A549 (cell line): ENCODE data around the gene C5orf15. TPM values are rescaled to one million over a fixed set of nuclear protein-coding genes. Genes with fewer than 3 reads are reported as not detected.
A peak's percentile ranks its signal among the peaks of the same experiment; 100 is the strongest.

Experiments used
- ATAC-seq, 2 experiments: fragments of 200-7000 bp in 1 of 2; fragments of >200 bp in 1 of 2; cut with Nextera tagmentation in 1 of 2; cut with Tn5 transposase in 1 of 2; 3 replicates each; pipeline versions ENCODE4 v1.8.0 to v1.9.1; 2018 to 2020; ENCODE audit warnings: mild to moderate bottlenecking in 1 of 2, moderate library complexity in 1 of 2
- CTCF ChIA-PET: fragments of 300-600 bp; sonication (Branson Sonifier 250); formaldehyde crosslinking; extraction: SDS; loops from one replicate; lab custom pipeline; 2021; ENCODE audit warnings: antibody characterized with exemption, inconsistent platforms; lab: Yijun Ruan, JAX
- POLR2A ChIA-PET: fragments of 350-600 bp; formaldehyde crosslinking; extraction: SDS; loops from one replicate; lab custom pipeline; 2021; ENCODE audit warnings: antibody characterized with exemption, inconsistent platforms; lab: Yijun Ruan, JAX
- DNase-seq, 2 experiments: peaks; one replicate each; pipeline versions ENCODE4 v3.0.0 to v3.0.0-alpha.2; 2011 to 2016; ENCODE audit warnings: low read depth in 1 of 2, low spot score in 1 of 2
- FAIRE-seq: peaks from 2 replicates; lab custom pipeline; 2011; peaks lifted over from hg19 to GRCh38; lab: Jason Lieb, UNC
- H3K27ac ChIP-seq, 2 experiments: fragments of >200 bp; sonication (Bioruptor Twin); formaldehyde crosslinking; 3 replicates each; pipeline ENCODE4 v1.5.1; 2016 to 2017
- H3K4me1 ChIP-seq: fragments of >200 bp; sonication (Bioruptor Twin); formaldehyde crosslinking; 3 replicates; pipeline ENCODE4 v1.6.1; 2016
- H3K4me2 ChIP-seq: fragments of >200 bp; sonication (Bioruptor Twin); formaldehyde crosslinking; 3 replicates; pipeline ENCODE4 v1.6.1; 2016
- H3K4me3 ChIP-seq: fragments of >200 bp; sonication (Bioruptor Twin); formaldehyde crosslinking; 3 replicates; pipeline ENCODE4 v1.5.1; 2016
- H3K9me3 ChIP-seq: fragments of >200 bp; sonication (Bioruptor Twin); formaldehyde crosslinking; 3 replicates; pipeline ENCODE4 v1.6.1; 2016
- MAX ChIP-seq: IDR thresholded peaks from 2 replicates; pipeline ENCODE4 v1.6.1; 2012
- MYC ChIP-seq: IDR thresholded peaks from 2 replicates; pipeline ENCODE4 v1.6.1; 2012; ENCODE audit warnings: mild to moderate bottlenecking, inconsistent platforms, low read length, improper control_type of control experiment, borderline replicate concordance
- PBX3 ChIP-seq: IDR thresholded peaks from 2 replicates; pipeline ENCODE4 v1.6.1; 2012
- PHF8 ChIP-seq: fragments of 200-600 bp; sonication (generic); IDR thresholded peaks from 2 replicates; pipeline ENCODE4 v1.6.1; 2016; ENCODE audit warnings: low read depth, mild to moderate bottlenecking, antibody characterized with exemption, moderate library complexity, borderline replicate concordance
- RCOR1 ChIP-seq: fragments of 150-350 bp; IDR thresholded peaks from 2 replicates; pipeline ENCODE4 v1.6.1; 2014; ENCODE audit warnings: antibody characterized with exemption, low read length, low read depth
- TP53 ChIP-seq: fragments of 250-450 bp; sonication (Bioruptor Pico); IDR thresholded peaks from 2 replicates; pipeline ENCODE4 v1.5.0; 2021; ENCODE audit warnings: mild to moderate bottlenecking, moderate library complexity
- USF2 ChIP-seq: fragments of 450-650 bp; IDR thresholded peaks from 2 replicates; pipeline ENCODE4 v1.6.1; 2014; ENCODE audit warnings: antibody characterized with exemption
- ZSCAN20 ChIP-seq: fragments of 250-450 bp; sonication (Bioruptor Pico); IDR thresholded peaks from 2 replicates; pipeline ENCODE4 v1.8.0; 2022; ENCODE audit warnings: mild to moderate bottlenecking, moderate library complexity
- WGBS: methylation state at CpG from one replicate; pipeline ENCODE4 v1.1.6; 2017; ENCODE audit errors: missing lambda C conversion rate; 5-methylcytosine and 5-hydroxymethylcytosine counted together
- polyA plus RNA-seq, 4 experiments: library from polyadenylated mRNA; depleted of rRNA in 3 of 4; stranded (reverse); fragments of >200 nt; fragmentation: RNase III in 1 of 4; extraction: RNeasy Plus Mini Kit Qiagen cat#74134 plus additional on column Dnase treatment in 1 of 4; gene quantifications; 2 replicates in 3 of 4; 3 replicates in 1 of 4; pipeline ENCODE4 v1.2.3, GENCODE V29; 2011 to 2017
- TF ChIP-seq, protein P1 (sequence below): fragments of 150-350 bp; IDR thresholded peaks from 2 replicates; pipeline ENCODE4 v1.6.1; 2014; ENCODE audit warnings: low read depth, mild to moderate bottlenecking, low read length
- TF ChIP-seq, protein P2 (sequence below): IDR thresholded peaks from 2 replicates; pipeline ENCODE4 v1.6.1; 2012; ENCODE audit warnings: low read depth, borderline replicate concordance
- TF ChIP-seq, protein P3 (sequence below): fragments of >200 bp; sonication (Bioruptor Twin); formaldehyde crosslinking; IDR thresholded peaks from 2 replicates; pipeline ENCODE4 v1.6.1; 2016

Gene C5orf15
- polyA plus RNA-seq, 2 of the 4 experiments (the other 2 are of a cell fraction), result 92.9 to 126 TPM

DNA sequence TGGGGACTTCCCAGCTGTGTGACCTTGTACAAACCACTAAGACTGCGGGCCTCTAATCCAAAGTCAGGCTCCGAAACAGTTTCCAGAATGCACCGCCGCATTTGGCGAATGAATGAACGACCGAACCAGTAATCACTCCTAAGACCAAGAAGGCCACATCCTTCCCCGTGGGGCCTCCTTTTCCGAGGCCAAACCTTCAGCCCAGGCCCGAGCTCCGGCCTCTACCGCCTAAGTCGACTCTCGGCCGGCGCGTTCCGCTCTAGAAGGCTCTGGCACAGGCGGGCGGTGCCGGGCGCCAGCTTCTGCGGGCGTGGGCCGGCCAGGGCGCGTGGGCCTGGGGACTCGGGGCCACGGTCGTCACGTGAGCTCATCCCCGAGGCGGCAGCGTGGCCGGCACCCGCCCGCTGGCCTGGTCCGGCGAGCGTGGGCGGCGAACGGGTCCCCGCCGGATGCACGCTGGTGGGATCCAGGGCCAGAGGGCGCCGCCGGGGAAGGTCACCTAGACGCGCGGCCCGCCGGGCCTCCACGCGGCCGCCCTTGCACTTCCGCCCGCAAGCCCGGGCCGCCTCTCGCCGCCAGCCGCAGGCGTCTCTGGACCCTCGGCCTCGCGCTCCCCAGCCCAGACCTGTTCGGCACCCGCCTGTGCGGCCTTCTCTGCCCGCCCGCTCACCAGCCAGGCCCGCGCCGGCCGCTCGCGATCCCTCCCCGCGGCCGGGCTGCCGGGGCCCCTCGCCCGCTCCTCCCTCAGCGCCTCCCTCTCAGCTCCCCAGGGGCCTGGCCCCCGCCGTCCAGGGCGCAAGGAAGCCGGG, 35.6 kb upstream of the C5orf15 start:
- H3K4me3 ChIP-seq, result peak overlapping the region; percentile 90
- whole genome bisulfite sequencing, result 1% methylated on average over 13 of the region's 90 CpGs

GRCh38 chr5:134003064-134003816, 34.8 kb upstream of the C5orf15 start:
- ChIA-PET CTCF (interaction anchor here (0.6 to 6.4 kb wide), 7 partner anchors 8 to 151 kb away, joined by 3 to 36 read pairs (median 4); no protein-coding TSS in a partner anchor), POLR2A (interaction anchor here (1.0 kb wide), 1 partner anchor 34 kb away, joined by 5 read pairs; no protein-coding TSS in a partner anchor)
- H3K4me2 ChIP-seq, result peak overlapping the region; percentile 93
- no peak for ATAC-seq
- DNase-seq, result no peak
- H3K4me3 ChIP-seq, result peak overlapping the region; percentile 90
- peaks cover 66% of the 10 kb centered on the region for H3K4me1 ChIP-seq
- H3K27ac ChIP-seq, result peak overlapping the region; percentile 98
- WGBS, result 3% methylated on average over 10 of the region's 11 CpGs
- no peak for FAIRE-seq
- H3K9me3 ChIP-seq, result no peaks in the 10 kb centered on the region
- TF ChIP-seq, protein P1, sequence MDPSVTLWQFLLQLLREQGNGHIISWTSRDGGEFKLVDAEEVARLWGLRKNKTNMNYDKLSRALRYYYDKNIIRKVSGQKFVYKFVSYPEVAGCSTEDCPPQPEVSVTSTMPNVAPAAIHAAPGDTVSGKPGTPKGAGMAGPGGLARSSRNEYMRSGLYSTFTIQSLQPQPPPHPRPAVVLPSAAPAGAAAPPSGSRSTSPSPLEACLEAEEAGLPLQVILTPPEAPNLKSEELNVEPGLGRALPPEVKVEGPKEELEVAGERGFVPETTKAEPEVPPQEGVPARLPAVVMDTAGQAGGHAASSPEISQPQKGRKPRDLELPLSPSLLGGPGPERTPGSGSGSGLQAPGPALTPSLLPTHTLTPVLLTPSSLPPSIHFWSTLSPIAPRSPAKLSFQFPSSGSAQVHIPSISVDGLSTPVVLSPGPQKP, result no peak
- TF ChIP-seq, protein P2, sequence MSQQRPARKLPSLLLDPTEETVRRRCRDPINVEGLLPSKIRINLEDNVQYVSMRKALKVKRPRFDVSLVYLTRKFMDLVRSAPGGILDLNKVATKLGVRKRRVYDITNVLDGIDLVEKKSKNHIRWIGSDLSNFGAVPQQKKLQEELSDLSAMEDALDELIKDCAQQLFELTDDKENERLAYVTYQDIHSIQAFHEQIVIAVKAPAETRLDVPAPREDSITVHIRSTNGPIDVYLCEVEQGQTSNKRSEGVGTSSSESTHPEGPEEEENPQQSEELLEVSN, result no peak
- TF ChIP-seq TP53 (CRISPR knock-in tag) (no peak), MAX (peak; percentile 68; the same call in 1 of the 2 replicates), PBX3 (no peak), MYC (peak; percentile 77; the same call in 1 of the 2 replicates)
- TF ChIP-seq, protein P3, sequence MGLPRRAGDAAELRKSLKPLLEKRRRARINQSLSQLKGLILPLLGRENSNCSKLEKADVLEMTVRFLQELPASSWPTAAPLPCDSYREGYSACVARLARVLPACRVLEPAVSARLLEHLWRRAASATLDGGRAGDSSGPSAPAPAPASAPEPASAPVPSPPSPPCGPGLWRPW, result no peak
- TF ChIP-seq, all 56 proteins: peak for 2

More for the DNA sequence above, 35.6 kb upstream of the C5orf15 start:
- ChIA-PET POLR2A (interaction anchor here (1.0 to 1.4 kb wide), 2 partner anchors 34 to 36 kb away, joined by 5 to 9 read pairs; no protein-coding TSS in a partner anchor), CTCF (interaction anchor here (0.6 to 6.4 kb wide), 10 partner anchors 9 to 150 kb away, joined by 3 to 36 read pairs (median 4); no protein-coding TSS in a partner anchor)
- Histone ChIP-seq H3K9me3 (no peaks in the 10 kb centered on the region), H3K4me2 (peak overlapping the region; percentile 93), H3K4me1 (peaks cover 63% of the 10 kb centered on the region), H3K27ac (peak overlapping the region; percentile 98)
- TF ChIP-seq USF2, result 0 out of 2 replicates have a peak, but pooled peaks have one; percentile 3
- TF ChIP-seq PHF8, result peak; percentile 71
- peak; percentile 82 for TF ChIP-seq MYC
- TF ChIP-seq RCOR1, result no peak
- no peak for TF ChIP-seq ZSCAN20
- TF ChIP-seq PBX3, result 0 out of 2 replicates have a peak, but pooled peaks have one; percentile 16
- peak; percentile 57 for TF ChIP-seq MAX
- 0 out of 2 replicates have a peak, but pooled peaks have one; percentile 45 for TF ChIP-seq TP53 (CRISPR knock-in tag)
- DNase-seq (peak in 1 of 2 experiments; percentile 49), FAIRE-seq (no peak), ATAC-seq (peak; percentile 21 to 44)
